C4-2B (cell line): ENCODE measurements around the gene DLG2.

ENCODE experiments used
- CTCF ChIP-seq: fragments of 450-650 bp; conservative IDR thresholded peaks from 2 replicates; pipeline ENCODE4 v1.5.1; 2017; ENCODE audit warnings: mild to moderate bottlenecking
- ZFX ChIP-seq: fragments of 450-650 bp; IDR thresholded peaks from 2 replicates; pipeline ENCODE4 v1.6.1; 2017

- no peak for TF ChIP-seq CTCF
- no peak for TF ChIP-seq ZFX
These were observed 1712.1 kb downstream of the DLG2 start for GRCh38 chr11:83914995-83915394.
